ENCODE results near the gene MS4A8.
"Not testable (repeated sequence)": the region's sequence is repeated elsewhere in the genome, so short reads cannot be mapped to it uniquely, and the experiment has no call there.

Gene MS4A8

GRCh38 chr11:60710482-60710881 lies 11.1 kb downstream of the MS4A8 start:
- no peak for TF ChIP-seq CTCF (IDR thresholded peaks at IDR 0.05; ENCODE audit: borderline replicate concordance, insufficient read depth, low read depth, low read length)

GRCh38 chr11:60711276-60711675 lies 11.9 kb downstream of the MS4A8 start:
- no peak overlapping the region for H3K4me3 ChIP-seq (ENCODE audit: low read depth, low read length)
- TF ChIP-seq CTCF (IDR thresholded peaks at IDR 0.05; ENCODE audit: borderline replicate concordance, insufficient read depth, low read depth, low read length) = no peak

More at GRCh38 chr11:60710482-60710881, 11.1 kb downstream of the MS4A8 start:
- H3K4me3 ChIP-seq (ENCODE audit: low read depth, low read length) = no peak overlapping the region

GRCh38 chr11:60713423-60713822 lies 14.0 kb downstream of the MS4A8 start:
- H3K4me3 ChIP-seq (ENCODE audit: low read depth, low read length) = not testable (repeated sequence)

- no peak overlapping the region for H3K4me3 ChIP-seq (ENCODE audit: low read depth, low read length)
- no peak for TF ChIP-seq CTCF (IDR thresholded peaks at IDR 0.05; ENCODE audit: borderline replicate concordance, insufficient read depth, low read depth, low read length)
These were observed 18.5 kb downstream of the MS4A8 start for GRCh38 chr11:60717956-60718355.

GRCh38 chr11:60718524-60719316 lies 19.3 kb downstream of the MS4A8 start:
- no peak overlapping the region for H3K4me3 ChIP-seq (ENCODE audit: low read depth, low read length)
- TF ChIP-seq CTCF (IDR thresholded peaks at IDR 0.05; ENCODE audit: borderline replicate concordance, insufficient read depth, low read depth, low read length) = no peak

DNA sequence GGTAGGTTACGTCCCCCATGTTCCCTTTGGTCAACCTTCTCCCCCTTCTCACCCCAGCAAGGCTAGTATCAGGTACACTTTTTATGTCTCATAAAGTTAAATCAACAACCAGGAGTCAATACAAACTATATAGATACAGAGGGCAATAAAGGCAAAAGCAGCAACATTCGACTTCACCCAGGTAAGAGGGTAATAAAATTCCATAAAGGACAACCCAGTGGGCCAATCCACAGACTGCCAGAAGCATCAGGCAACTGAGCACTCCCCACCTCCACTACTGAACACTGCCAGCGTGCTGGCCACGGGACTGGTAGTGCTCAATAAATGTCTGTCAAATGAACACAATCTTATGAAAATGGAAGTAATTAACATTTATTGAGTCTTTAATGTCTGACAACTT lies 20.0 kb downstream of the MS4A8 start:
- no peak for TF ChIP-seq CTCF (IDR thresholded peaks at IDR 0.05; ENCODE audit: borderline replicate concordance, insufficient read depth, low read depth, low read length)
- no peak overlapping the region for H3K4me3 ChIP-seq (ENCODE audit: low read depth, low read length)

DNA sequence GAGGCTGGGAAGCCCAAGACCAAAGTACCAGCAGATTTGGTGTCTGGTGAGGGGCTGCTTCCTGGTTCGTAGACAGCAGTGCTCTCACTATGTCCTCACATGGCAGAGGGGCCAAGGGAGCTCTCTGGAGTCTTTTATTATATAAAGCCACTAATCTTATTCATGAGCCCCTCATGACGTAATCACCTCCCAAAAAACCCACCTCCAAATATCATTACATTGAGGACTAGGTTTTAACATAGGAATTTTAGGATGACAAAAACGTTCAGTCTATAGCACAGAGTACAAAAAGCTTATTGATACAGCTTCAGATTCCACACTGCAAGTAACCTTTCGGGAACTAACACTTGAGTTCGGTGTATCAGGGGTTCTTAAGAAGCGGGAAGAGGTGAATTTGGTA lies 21.0 kb downstream of the MS4A8 start:
- H3K4me3 ChIP-seq (ENCODE audit: low read depth, low read length) = no peak overlapping the region
- TF ChIP-seq CTCF (IDR thresholded peaks at IDR 0.05; ENCODE audit: borderline replicate concordance, insufficient read depth, low read depth, low read length) = no peak
